Keratinocyte (primary cell): Measurements from ENCODE around the gene CTTN. TPM values are rescaled to one million over a fixed set of nuclear protein-coding genes. Genes with fewer than 3 reads are reported as not detected.

ENCODE experiments used
- DNase-seq: peaks from one replicate; pipeline ENCODE4 v3.0.0-alpha.2; 2011; ENCODE audit warnings: low read depth, missing footprints, low spot score
- FAIRE-seq: peaks from 2 replicates; lab custom pipeline; 2011; peaks lifted over from hg19 to GRCh38; lab: Jason Lieb, UNC
- H2AFZ ChIP-seq: 2 replicates; pipeline ENCODE4 v1.6.0; 2012; ENCODE audit warnings: low read length, control low read depth, inconsistent platforms; ENCODE audit not compliant: control insufficient read depth
- H3K27ac ChIP-seq: 2 replicates; pipeline ENCODE4 v1.5.1; 2011; ENCODE audit warnings: low read length; ENCODE audit not compliant: control insufficient read depth, insufficient read depth
- H3K27me3 ChIP-seq: 3 replicates; pipeline ENCODE4 v1.6.0; 2011; ENCODE audit warnings: low read length; ENCODE audit not compliant: control insufficient read depth, insufficient read depth; ENCODE audit errors: extremely low read depth
- H3K36me3 ChIP-seq, 2 experiments: 2 replicates in 1 of 2; 3 replicates in 1 of 2; pipeline ENCODE4 v1.5.1; 2011; ENCODE audit warnings: low read length in 2 of 2, mild to moderate bottlenecking in 1 of 2; ENCODE audit not compliant: control insufficient read depth in 2 of 2, insufficient read depth in 2 of 2; ENCODE audit errors: extremely low read depth in 1 of 2
- H3K4me1 ChIP-seq: 3 replicates; pipeline ENCODE4 v1.5.1; 2011; ENCODE audit warnings: low read length; ENCODE audit not compliant: control insufficient read depth, insufficient read depth; ENCODE audit errors: extremely low read depth
- H3K4me2 ChIP-seq: 3 replicates; pipeline ENCODE4 v1.6.0; 2011; ENCODE audit warnings: low read depth, low read length; ENCODE audit not compliant: control insufficient read depth, insufficient read depth; ENCODE audit errors: extremely low read depth
- H3K4me3 ChIP-seq, 3 experiments: fragments of 200-600 bp in 1 of 3; sonication (generic) in 1 of 3; 2 replicates in 2 of 3; 3 replicates in 1 of 3; pipeline ENCODE4 v1.5.1; 2011 to 2016; ENCODE audit warnings: low read length in 3 of 3, mild to moderate bottlenecking in 3 of 3, control low read depth in 2 of 3, inconsistent platforms in 1 of 3, low read depth in 1 of 3, mixed read lengths in 1 of 3, mixed run types in 1 of 3, moderate library complexity in 1 of 3; ENCODE audit not compliant: control insufficient read depth in 2 of 3, insufficient read depth in 2 of 3; ENCODE audit errors: extremely low read depth in 1 of 3
- H3K79me2 ChIP-seq: 2 replicates; pipeline ENCODE4 v1.6.0; 2012; ENCODE audit warnings: low read length; ENCODE audit not compliant: control insufficient read depth, insufficient read depth
- H3K9ac ChIP-seq: 3 replicates; pipeline ENCODE4 v1.6.0; 2011; ENCODE audit warnings: low read length; ENCODE audit not compliant: control insufficient read depth, insufficient read depth; ENCODE audit errors: extremely low read depth
- H3K9me1 ChIP-seq: 3 replicates; pipeline ENCODE4 v1.6.0; 2011; ENCODE audit warnings: low read length; ENCODE audit not compliant: control insufficient read depth, insufficient read depth; ENCODE audit errors: extremely low read depth
- H3K9me3 ChIP-seq: 2 replicates; pipeline ENCODE4 v1.5.1; 2012; ENCODE audit warnings: low read depth, low read length; ENCODE audit not compliant: control insufficient read depth
- H4K20me1 ChIP-seq: 3 replicates; pipeline ENCODE4 v1.6.0; 2011; ENCODE audit warnings: low read length; ENCODE audit not compliant: control insufficient read depth, insufficient read depth; ENCODE audit errors: extremely low read depth
- EZH2 ChIP-seq: IDR thresholded peaks from one replicate; pipeline ENCODE4 v1.6.1; 2012; ENCODE audit warnings: inconsistent platforms, mild to moderate bottlenecking, low read length, moderate library complexity
- dilution Hi-C: fragments of 300-500 bp; cut with MboI; formaldehyde crosslinking; loops from one replicate; pipeline ENCODE4 v1.7.0; 2020; ENCODE audit warnings: low sequenced_read_pairs; ENCODE audit not compliant: extremely low pct_ligation_motif_present
- polyA plus RNA-seq, 5 experiments: library from polyadenylated mRNA; depleted of rRNA in 3 of 5; stranded (reverse) in 3 of 5; stranded (forward) in 1 of 5; unstranded in 1 of 5; fragments of >200 nt; gene quantifications; 1 replicate in 1 of 5; 2 replicates in 3 of 5; 3 replicates in 1 of 5; pipeline versions ENCODE4 v1.2.1 to v1.2.3, GENCODE V29; 2011 to 2012; ENCODE audit warnings: missing spikeins in 2 of 5, low read depth in 1 of 5, low replicate concordance in 1 of 5
- TF ChIP-seq, protein P1 (sequence below), 3 experiments: IDR thresholded peaks in 1 of 3; conservative IDR thresholded peaks in 1 of 3; optimal IDR thresholded peaks in 1 of 3; 2 replicates in 2 of 3; 3 replicates in 1 of 3; pipeline versions ENCODE3 to v1.5.1; 2011; ENCODE audit warnings: low read length in 3 of 3, mild to moderate bottlenecking in 3 of 3, moderate library complexity in 2 of 3, control low read depth in 1 of 3, inconsistent platforms in 1 of 3; ENCODE audit not compliant: insufficient read depth in 2 of 3; ENCODE audit errors: extremely low read depth in 1 of 3

The CTTN gene
- polyA plus RNA-seq, 1 donor (not counting 4 experiments of a cell fraction or from before 2014, with no cell fraction given) = 184 TPM

DNA sequence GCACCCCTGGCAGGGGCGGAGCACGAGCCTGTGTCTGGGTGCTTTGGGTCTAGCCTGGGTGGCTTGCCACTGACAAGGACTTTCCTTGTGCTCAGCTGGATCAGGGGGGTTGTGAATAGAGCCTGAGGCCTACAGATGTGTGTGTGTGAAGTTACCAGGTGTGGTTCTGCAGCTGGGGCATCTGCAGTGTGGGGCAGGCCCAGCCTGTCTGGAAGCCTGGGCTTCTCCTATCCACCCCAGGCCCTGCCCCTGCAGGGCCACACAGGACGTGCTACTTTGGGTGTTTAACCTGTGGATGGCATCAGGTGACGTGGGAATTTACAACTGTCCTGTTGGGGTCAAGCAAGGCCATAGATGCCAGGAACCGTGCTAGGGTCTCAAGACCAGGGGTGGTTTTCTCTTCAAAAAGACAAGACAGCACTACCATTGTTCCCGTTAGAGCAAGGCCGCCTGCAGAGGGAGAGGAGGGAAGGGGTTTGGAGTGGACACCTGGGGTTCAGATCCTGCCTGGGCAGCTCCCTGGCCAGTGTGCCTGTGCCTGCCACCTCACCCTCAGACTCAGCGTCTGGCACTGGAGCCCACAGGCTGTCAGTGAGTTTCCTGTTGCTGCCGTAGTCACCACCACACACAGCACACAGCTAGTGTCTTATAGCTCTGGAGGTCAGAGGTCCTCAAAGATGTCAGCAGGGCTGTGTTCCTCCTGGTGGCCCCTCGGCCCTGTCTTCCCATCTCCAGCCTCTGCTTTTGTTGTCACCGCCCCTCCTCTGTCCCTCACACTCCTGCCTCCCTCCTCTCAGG lies 31.6 kb downstream of the CTTN start:
- H3K27me3 ChIP-seq = no peaks in the 10 kb centered on the region
- peaks cover 3% of the 10 kb centered on the region for H3K79me2 ChIP-seq
- H3K4me1 ChIP-seq = no peaks in the 10 kb centered on the region
- no peaks in the 10 kb centered on the region for H3K9me1 ChIP-seq
- H3K4me3 ChIP-seq = no peak overlapping the region
- FAIRE-seq (no peak), DNase-seq (no peak)
- H3K4me2 ChIP-seq = no peak overlapping the region
- dilution Hi-C loops = no loop called here
- TF ChIP-seq EZH2 = no peak
- TF ChIP-seq, protein P1, sequence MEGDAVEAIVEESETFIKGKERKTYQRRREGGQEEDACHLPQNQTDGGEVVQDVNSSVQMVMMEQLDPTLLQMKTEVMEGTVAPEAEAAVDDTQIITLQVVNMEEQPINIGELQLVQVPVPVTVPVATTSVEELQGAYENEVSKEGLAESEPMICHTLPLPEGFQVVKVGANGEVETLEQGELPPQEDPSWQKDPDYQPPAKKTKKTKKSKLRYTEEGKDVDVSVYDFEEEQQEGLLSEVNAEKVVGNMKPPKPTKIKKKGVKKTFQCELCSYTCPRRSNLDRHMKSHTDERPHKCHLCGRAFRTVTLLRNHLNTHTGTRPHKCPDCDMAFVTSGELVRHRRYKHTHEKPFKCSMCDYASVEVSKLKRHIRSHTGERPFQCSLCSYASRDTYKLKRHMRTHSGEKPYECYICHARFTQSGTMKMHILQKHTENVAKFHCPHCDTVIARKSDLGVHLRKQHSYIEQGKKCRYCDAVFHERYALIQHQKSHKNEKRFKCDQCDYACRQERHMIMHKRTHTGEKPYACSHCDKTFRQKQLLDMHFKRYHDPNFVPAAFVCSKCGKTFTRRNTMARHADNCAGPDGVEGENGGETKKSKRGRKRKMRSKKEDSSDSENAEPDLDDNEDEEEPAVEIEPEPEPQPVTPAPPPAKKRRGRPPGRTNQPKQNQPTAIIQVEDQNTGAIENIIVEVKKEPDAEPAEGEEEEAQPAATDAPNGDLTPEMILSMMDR (optimal IDR thresholded peaks at IDR 0.05 in 1 of 3, IDR thresholded peaks at IDR 0.05 in 1 of 3, conservative IDR thresholded peaks at IDR 0.05 in 1 of 3; ENCODE audit: extremely low read depth in 1 of 3, insufficient read depth in 2 of 3, low read length in 3 of 3) = no peak
- H4K20me1 ChIP-seq = peaks cover 6% of the 10 kb centered on the region
- H3K9me3 ChIP-seq = no peaks in the 10 kb centered on the region
- peaks cover 50 to 52% of the 10 kb centered on the region in 2 experiments for H3K36me3 ChIP-seq
- H2AFZ ChIP-seq = no peak overlapping the region
- no peak overlapping the region for H3K9ac ChIP-seq
- H3K27ac ChIP-seq = no peak overlapping the region

DNA sequence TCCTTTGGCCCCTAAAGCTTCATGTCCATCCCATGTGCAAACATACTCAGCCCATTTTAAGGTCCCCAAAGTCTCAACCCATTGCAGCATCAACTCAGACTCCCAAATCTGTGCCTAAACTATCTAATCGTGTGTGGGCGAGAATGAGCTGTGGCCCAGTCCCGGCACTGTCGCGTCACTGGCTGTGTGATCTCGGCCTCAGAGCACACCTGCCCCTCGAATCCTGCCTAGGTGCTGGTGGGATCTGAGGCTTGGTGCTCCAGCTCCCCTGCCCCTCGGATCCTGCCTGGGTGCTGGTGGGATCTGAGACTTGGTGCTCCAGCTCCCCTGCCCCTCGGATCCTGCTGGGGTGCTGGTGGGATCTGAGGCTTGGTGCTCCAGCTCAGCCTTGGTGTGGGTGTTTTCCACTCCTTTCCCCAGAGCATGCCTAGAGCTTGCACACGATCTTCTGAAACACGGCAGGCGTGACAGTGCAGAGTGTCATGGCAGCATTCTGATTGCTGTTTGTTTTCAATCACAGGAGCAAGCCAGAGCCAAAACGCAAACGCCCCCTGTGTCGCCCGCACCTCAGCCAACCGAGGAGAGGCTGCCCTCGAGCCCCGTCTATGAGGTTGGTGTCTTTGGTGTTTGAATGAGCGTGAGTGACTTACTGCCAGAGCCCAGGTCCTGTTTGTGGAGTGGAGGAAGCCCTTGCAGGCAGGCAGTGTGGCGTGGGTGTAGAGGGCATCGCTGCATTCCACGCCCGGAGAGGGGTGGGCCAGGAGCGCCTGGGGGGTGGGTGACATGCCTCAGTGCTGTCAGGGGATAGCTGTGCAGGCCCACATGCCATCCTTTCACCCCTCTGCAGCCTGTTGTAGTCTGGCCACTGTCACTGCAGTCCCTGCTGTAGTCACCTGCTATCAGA lies 32.6 kb downstream of the CTTN start:
- Histone ChIP-seq H3K9me3 (no peaks in the 10 kb centered on the region), H3K79me2 (peaks cover 3% of the 10 kb centered on the region), H4K20me1 (peaks cover 6% of the 10 kb centered on the region), H3K4me1 (no peaks in the 10 kb centered on the region), H3K27me3 (no peaks in the 10 kb centered on the region), H2AFZ (no peak overlapping the region), H3K9me1 (no peaks in the 10 kb centered on the region), H3K36me3 (peaks cover 48 to 53% of the 10 kb centered on the region in 2 experiments), H3K27ac (no peak overlapping the region), H3K9ac (no peak overlapping the region), H3K4me2 (no peak overlapping the region), H3K4me3 (no peak overlapping the region)
- TF ChIP-seq, protein P1 (optimal IDR thresholded peaks at IDR 0.05 in 1 of 3, IDR thresholded peaks at IDR 0.05 in 1 of 3, conservative IDR thresholded peaks at IDR 0.05 in 1 of 3; ENCODE audit: extremely low read depth in 1 of 3, insufficient read depth in 2 of 3, low read length in 3 of 3) = no peak
- TF ChIP-seq EZH2 = no peak
- FAIRE-seq (no peak), DNase-seq (no peak)
- dilution Hi-C loops = no loop called here
